Osteocyte (in vitro differentiated cells): ENCODE data around the gene METTL25B. TPM values are rescaled to one million over a fixed set of nuclear protein-coding genes. Genes with fewer than 3 reads are reported as not detected.
"Not testable (repeated sequence)": the region's sequence is repeated elsewhere in the genome, so short reads cannot be mapped to it uniquely, and the experiment has no call there.

ENCODE experiments used
- DNase-seq: peaks from one replicate; pipeline ENCODE4 v3.0.0; 2021; ENCODE audit warnings: mixed read lengths; ENCODE audit not compliant: unreplicated experiment; ENCODE audit errors: extremely low spot score
- H3K27ac Mint-ChIP-seq: one replicate; pipeline ENCODE4 v1.8.0; 2021; ENCODE audit warnings: mild to moderate bottlenecking, mixed read lengths; ENCODE audit not compliant: unreplicated experiment
- H3K27me3 Mint-ChIP-seq: one replicate; pipeline ENCODE4 v1.8.0; 2021; ENCODE audit warnings: mixed read lengths; ENCODE audit not compliant: unreplicated experiment
- H3K36me3 Mint-ChIP-seq: one replicate; pipeline ENCODE4 v1.8.0; 2021; ENCODE audit warnings: mixed read lengths; ENCODE audit not compliant: unreplicated experiment
- H3K4me1 Mint-ChIP-seq: one replicate; pipeline ENCODE4 v1.8.0; 2021; ENCODE audit warnings: mixed read lengths; ENCODE audit not compliant: unreplicated experiment
- H3K4me3 Mint-ChIP-seq: one replicate; pipeline ENCODE4 v1.8.0; 2021; ENCODE audit warnings: mild to moderate bottlenecking, moderate library complexity, mixed read lengths; ENCODE audit not compliant: unreplicated experiment
- H3K9me3 Mint-ChIP-seq: one replicate; pipeline ENCODE4 v1.8.0; 2021; ENCODE audit warnings: mixed read lengths; ENCODE audit not compliant: unreplicated experiment
- CTCF ChIP-seq: fragments of 200-600 bp; sonication (generic); IDR thresholded peaks from 2 replicates; pipeline ENCODE4 v1.5.0; 2021; ENCODE audit warnings: antibody characterized with exemption, mild to moderate bottlenecking, moderate library complexity
- total RNA-seq: library from RNA; stranded (reverse); gene quantifications from 2 replicates; pipeline ENCODE4 v1.2.1, GENCODE V29; 2021

The METTL25B gene
- total RNA-seq, 1 donor from 2014 or later: 21.3 TPM

- H3K27ac Mint-ChIP-seq: no peak overlapping the region
Measured at GRCh38 chr1:156760796-156761104, 32.5 kb downstream of the METTL25B start.

GRCh38 chr1:156765136-156765535 is 36.9 kb downstream of the METTL25B start:
- not testable (repeated sequence) for H3K27ac Mint-ChIP-seq, H3K9me3 Mint-ChIP-seq, H3K4me3 Mint-ChIP-seq, H3K36me3 Mint-ChIP-seq, DNase-seq, H3K27me3 Mint-ChIP-seq
- peaks cover 24% of the 10 kb centered on the region for H3K4me1 Mint-ChIP-seq

More at GRCh38 chr1:156760796-156761104, 32.5 kb downstream of the METTL25B start:
- Mint-ChIP-seq H3K9me3 (no peaks in the 10 kb centered on the region), H3K27me3 (no peaks in the 10 kb centered on the region), H3K4me1 (no peaks in the 10 kb centered on the region), H3K4me3 (no peak overlapping the region), H3K36me3 (no peaks in the 10 kb centered on the region)
- no peak for TF ChIP-seq CTCF
- DNase-seq: no peak

GRCh38 chr1:156765666-156766065 is 37.4 kb downstream of the METTL25B start:
- Mint-ChIP-seq H3K9me3 (no peaks in the 10 kb centered on the region), H3K36me3 (peaks cover 3% of the 10 kb centered on the region), H3K27me3 (no peaks in the 10 kb centered on the region), H3K4me1 (peaks cover 29% of the 10 kb centered on the region), H3K27ac (no peak overlapping the region), H3K4me3 (no peak overlapping the region)
- DNase-seq: no peak
- TF ChIP-seq CTCF: no peak

GRCh38 chr1:156766298-156767100 is 38.2 kb downstream of the METTL25B start:
- H3K9me3 Mint-ChIP-seq: no peaks in the 10 kb centered on the region
- no peak for TF ChIP-seq CTCF
- H3K36me3 Mint-ChIP-seq: peaks cover 3% of the 10 kb centered on the region
- peaks cover 36% of the 10 kb centered on the region for H3K4me1 Mint-ChIP-seq
- DNase-seq: no peak
- H3K4me3 Mint-ChIP-seq: no peak overlapping the region
- H3K27ac Mint-ChIP-seq: no peak overlapping the region
- no peaks in the 10 kb centered on the region for H3K27me3 Mint-ChIP-seq

GRCh38 chr1:156767101-156767878 is 39.0 kb downstream of the METTL25B start, which contains the start of gene PRCC:
PRCC (plus strand) TSS chr1:156767535; CDS start chr1:156767772, 237 bp downstream.
- peaks cover 40% of the 10 kb centered on the region for H3K4me1 Mint-ChIP-seq
- no peak for TF ChIP-seq CTCF
- peaks cover 3% of the 10 kb centered on the region for H3K36me3 Mint-ChIP-seq
- H3K4me3 Mint-ChIP-seq: no peak within 1 kb of the TSS
- H3K27ac Mint-ChIP-seq: no peak within 1 kb of the TSS
- no peaks in the 10 kb centered on the region for H3K27me3 Mint-ChIP-seq
- H3K9me3 Mint-ChIP-seq: no peaks in the 10 kb centered on the region
- DNase-seq: peak; percentile 99
